Cardiac muscle cell (in vitro differentiated cells and primary cell): ENCODE results near the gene TRABD2B. TPM values are rescaled to one million over a fixed set of nuclear protein-coding genes. Genes with fewer than 3 reads are reported as not detected.

Experiments used
- DNase-seq, 2 donors: peaks; one replicate each; pipeline versions ENCODE4 v3.0.0 to v3.0.0-alpha.2; 2010 to 2017; ENCODE audit warnings: low read depth in 1 of 2, low spot score in 1 of 2
- H3K27ac ChIP-seq: fragments of 200-600 bp; sonication (generic); 2 replicates; pipeline ENCODE4 v1.5.1; 2016
- H3K27me3 ChIP-seq: fragments of 200-600 bp; sonication (generic); 2 replicates; pipeline ENCODE4 v1.6.0; 2016; ENCODE audit warnings: control low read depth
- H3K36me3 ChIP-seq: fragments of 200-600 bp; sonication (generic); 2 replicates; pipeline ENCODE4 v1.5.1; 2016; ENCODE audit warnings: control low read depth
- H3K4me1 ChIP-seq: fragments of 200-600 bp; sonication (generic); 2 replicates; pipeline ENCODE4 v1.8.1; 2017; ENCODE audit warnings: low read depth, mild to moderate bottlenecking, mixed run types
- H3K4me3 ChIP-seq: fragments of 200-600 bp; sonication (generic); 2 replicates; pipeline ENCODE4 v1.5.1; 2016; ENCODE audit warnings: mild to moderate bottlenecking
- H3K9me3 ChIP-seq: fragments of 200-600 bp; sonication (generic); 2 replicates; pipeline ENCODE4 v1.5.1; 2017; ENCODE audit warnings: low read depth, mild to moderate bottlenecking, control low read depth
- polyA plus RNA-seq: library from polyadenylated mRNA; unstranded; fragments of >200 nt; fragmentation: Nextera tagmentation; extraction: Ambion mirVana; gene quantifications from 2 replicates; pipeline ENCODE4 v1.2.1, GENCODE V29; 2016
- total RNA-seq: library from RNA; depleted of rRNA; stranded (reverse); fragments of >200 nt; gene quantifications from 2 replicates; pipeline ENCODE4 v1.2.3, GENCODE V29; 2016
- TF ChIP-seq, protein P1 (sequence below): IDR thresholded peaks from 2 replicates; pipeline ENCODE4 v1.5.1; 2012; ENCODE audit warnings: low read depth, mild to moderate bottlenecking, low read length

TRABD2B gene
- total and polyA plus RNA-seq, 2 experiments from 2014 or later: 0.60 to 0.82 TPM

GRCh38 chr1:47782414-47783166 is 214.6 kb downstream of the TRABD2B start:
- Histone ChIP-seq H3K36me3 (no peaks in the 10 kb centered on the region), H3K9me3 (no peaks in the 10 kb centered on the region), H3K4me3 (no peak overlapping the region), H3K4me1 (no peaks in the 10 kb centered on the region), H3K27me3 (no peaks in the 10 kb centered on the region), H3K27ac (no peak overlapping the region)
- peak in 1 of 2 donors; percentile 17 for DNase-seq
- TF ChIP-seq, protein P1, sequence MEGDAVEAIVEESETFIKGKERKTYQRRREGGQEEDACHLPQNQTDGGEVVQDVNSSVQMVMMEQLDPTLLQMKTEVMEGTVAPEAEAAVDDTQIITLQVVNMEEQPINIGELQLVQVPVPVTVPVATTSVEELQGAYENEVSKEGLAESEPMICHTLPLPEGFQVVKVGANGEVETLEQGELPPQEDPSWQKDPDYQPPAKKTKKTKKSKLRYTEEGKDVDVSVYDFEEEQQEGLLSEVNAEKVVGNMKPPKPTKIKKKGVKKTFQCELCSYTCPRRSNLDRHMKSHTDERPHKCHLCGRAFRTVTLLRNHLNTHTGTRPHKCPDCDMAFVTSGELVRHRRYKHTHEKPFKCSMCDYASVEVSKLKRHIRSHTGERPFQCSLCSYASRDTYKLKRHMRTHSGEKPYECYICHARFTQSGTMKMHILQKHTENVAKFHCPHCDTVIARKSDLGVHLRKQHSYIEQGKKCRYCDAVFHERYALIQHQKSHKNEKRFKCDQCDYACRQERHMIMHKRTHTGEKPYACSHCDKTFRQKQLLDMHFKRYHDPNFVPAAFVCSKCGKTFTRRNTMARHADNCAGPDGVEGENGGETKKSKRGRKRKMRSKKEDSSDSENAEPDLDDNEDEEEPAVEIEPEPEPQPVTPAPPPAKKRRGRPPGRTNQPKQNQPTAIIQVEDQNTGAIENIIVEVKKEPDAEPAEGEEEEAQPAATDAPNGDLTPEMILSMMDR: no peak

- Histone ChIP-seq H3K27me3 (no peaks in the 10 kb centered on the region), H3K9me3 (no peaks in the 10 kb centered on the region), H3K36me3 (no peaks in the 10 kb centered on the region), H3K4me1 (no peaks in the 10 kb centered on the region), H3K4me3 (no peak overlapping the region), H3K27ac (no peak overlapping the region)
- TF ChIP-seq, protein P1: no peak
- DNase-seq: no peak
Observed at GRCh38 chr1:47781171-47781959, 215.8 kb downstream of the TRABD2B start.

- Histone ChIP-seq H3K9me3 (no peaks in the 10 kb centered on the region), H3K4me3 (no peak overlapping the region), H3K36me3 (no peaks in the 10 kb centered on the region), H3K4me1 (no peaks in the 10 kb centered on the region), H3K27ac (no peak overlapping the region), H3K27me3 (no peaks in the 10 kb centered on the region)
- TF ChIP-seq, protein P1: no peak
- DNase-seq: no peak
Observed at GRCh38 chr1:47780469-47780995, 216.7 kb downstream of the TRABD2B start.

DNA sequence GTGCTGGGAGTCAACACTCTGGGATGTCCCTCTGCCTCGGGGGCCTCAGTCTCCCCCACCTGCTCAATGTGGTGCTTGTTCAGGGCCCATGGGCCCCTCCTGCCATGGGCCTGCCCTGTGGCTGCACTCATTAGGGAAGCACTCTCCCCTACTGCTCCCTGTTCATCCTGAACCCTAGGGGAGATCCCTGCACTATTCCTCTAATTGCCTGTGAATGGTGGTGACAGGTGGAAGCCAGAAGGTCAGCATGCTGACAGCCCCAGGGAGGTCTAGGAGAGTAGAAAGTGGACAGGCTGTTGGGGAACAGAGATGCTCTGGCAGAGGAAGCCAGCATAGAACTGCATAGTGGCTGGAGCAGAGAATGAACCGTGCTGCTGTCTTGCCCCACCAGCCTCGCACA is 217.6 kb downstream of the TRABD2B start:
- Histone ChIP-seq H3K27ac (no peak overlapping the region), H3K4me1 (no peaks in the 10 kb centered on the region), H3K27me3 (no peaks in the 10 kb centered on the region), H3K9me3 (no peaks in the 10 kb centered on the region), H3K4me3 (no peak overlapping the region), H3K36me3 (no peaks in the 10 kb centered on the region)
- TF ChIP-seq, protein P1: no peak
- no peak for DNase-seq

DNA sequence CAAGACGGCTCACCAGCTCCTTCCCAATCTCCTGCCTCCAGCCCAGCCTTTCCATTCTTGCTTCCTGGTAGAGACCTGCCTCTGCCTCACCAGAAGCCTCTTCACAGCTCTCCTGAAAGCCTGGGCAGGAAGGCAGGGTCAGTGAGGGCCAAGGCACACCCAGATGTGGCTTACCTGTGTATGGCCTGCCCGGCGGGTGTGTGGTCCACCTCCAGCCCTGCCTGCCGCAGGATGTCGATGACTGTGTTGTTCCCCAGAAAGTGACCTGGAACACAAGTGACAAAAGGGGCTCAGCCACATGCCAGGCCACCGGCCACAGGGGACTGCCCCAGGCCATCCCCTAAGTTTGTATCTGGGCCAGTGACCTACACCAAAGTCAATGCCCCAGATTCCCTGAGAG is 218.9 kb downstream of the TRABD2B start:
- Histone ChIP-seq H3K4me1 (no peaks in the 10 kb centered on the region), H3K27ac (no peak overlapping the region), H3K36me3 (no peaks in the 10 kb centered on the region), H3K9me3 (no peaks in the 10 kb centered on the region), H3K27me3 (no peaks in the 10 kb centered on the region), H3K4me3 (no peak overlapping the region)
- DNase-seq: no peak
- TF ChIP-seq, protein P1: no peak
